Measurements from ENCODE around the gene DNAH9.

DNA sequence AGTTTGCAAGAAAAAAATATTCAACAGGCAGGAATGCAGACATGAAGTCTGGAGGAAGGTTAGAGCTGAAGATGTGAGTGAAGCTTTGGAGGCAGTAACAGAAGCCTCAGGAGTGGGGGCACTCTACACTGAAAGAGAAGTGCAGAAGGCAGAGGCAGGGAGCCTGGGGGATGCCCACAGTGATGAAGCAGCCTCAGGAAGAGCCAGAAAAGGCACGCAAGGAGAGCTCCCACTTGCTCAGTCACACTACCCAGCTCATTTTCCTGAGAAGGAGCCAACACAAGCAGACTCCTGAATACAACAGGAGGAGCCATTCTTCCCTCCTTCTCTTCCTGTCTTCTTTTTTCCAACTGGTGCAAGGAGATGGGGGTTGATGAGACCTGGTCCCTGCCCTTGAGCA lies 45.1 kb upstream of the DNAH9 start:
- TF ChIP-seq POLR2A (IDR thresholded peaks at IDR 0.05; ENCODE audit: low read depth, low read length) = no peak
- no peak for TF ChIP-seq TAF1 (IDR thresholded peaks at IDR 0.05; ENCODE audit: borderline replicate concordance, low read depth, low read length)
- TF ChIP-seq POLR2AphosphoS5 (IDR thresholded peaks at IDR 0.05; ENCODE audit: low read depth, low read length) = no peak
